Measurements from ENCODE around the gene TBC1D22B.

Gene TBC1D22B

DNA sequence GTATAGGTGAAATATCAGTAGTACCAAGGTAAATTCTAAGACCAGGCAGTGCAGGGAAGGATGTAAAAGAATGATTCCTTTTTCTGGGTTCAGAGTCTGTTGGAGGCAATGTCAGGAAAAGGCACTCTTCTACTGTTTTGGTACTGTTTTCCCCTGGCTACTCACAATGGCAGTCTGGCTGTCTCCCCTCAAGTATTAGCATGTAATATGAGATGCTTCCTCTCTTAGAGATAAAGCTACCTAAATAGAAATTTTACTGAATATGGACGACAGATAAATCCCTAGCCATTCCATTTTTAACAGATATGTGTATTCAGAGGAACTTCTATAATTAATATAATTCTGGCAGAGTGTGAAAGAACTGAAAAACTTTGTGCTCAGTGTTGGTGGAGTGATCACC is 99.7 kb downstream of the TBC1D22B start:
- no peak for DNase-seq (ENCODE audit: low read depth)

DNA sequence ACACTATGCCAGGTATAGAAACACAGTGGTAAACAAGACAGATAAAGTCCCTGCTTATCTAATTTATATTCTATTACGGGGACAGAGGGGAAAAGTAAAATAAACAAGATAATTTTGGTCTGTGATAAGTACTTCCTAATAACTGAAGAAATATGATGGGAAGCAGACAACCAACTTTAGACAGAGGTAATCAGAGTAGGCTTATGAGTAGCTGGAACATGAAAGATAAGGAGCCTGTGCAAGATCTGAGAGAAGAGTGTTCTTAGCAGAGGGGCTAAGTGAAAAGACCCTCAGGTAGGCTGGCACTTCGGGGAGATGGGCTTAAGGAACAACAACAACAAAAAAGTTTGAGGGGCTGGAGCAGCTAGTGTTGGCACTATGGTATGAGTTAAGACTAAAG is 100.3 kb downstream of the TBC1D22B start:
- DNase-seq (ENCODE audit: low read depth), result no peak

DNA sequence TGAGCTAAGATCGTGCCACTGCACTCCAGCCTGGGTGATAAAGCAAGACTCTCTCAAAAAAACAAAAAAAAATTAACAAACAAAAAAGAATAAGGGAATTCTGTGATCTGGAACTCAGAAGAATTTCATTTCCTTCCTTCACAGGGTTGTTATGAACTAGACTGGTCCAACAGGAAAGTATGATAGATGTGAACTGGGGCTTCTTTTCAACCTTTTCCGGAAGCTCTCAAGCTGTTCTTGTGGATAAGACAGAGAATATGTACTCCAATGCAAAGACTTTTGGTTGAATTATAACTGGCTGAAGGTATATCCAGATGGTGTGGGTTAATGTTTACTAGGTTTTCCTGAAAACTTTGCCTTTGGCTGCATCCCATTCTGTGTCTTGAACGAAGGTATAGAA is 101.5 kb downstream of the TBC1D22B start:
- no peak for DNase-seq (ENCODE audit: low read depth)

DNA sequence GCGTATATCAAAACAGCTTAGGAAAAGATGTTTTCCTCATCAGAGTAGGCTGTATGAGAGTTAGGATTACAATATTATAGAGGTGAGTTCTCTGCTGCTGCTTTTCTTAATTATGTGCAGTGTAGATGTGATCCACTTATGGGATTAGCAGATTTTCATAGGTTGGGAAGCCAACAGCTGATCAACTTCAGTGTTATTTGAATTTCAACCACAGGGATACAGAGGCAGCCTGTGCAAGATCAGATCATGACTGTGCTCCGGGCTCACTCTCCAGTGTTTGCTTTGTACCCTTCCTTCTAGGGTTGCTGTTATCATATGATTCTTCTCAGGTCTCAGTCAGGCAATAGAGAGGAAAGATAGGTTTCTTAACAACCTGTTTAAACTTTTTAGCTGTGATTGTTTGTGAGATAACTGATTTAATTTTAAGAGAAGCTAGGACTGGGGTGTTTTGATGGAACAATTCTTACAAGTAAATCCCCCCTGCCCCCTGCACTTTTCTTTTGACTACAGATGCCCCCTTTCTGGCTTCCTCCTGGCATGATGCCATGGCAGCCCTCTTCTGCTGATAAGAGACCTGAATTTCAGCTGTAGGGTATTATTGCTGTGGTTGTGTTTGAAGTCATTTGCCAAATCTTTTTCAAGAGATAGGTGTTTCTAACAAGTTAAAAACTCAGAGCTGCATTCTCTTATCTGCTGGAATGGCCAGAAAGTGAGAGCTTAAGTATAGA is 104.7 kb downstream of the TBC1D22B start:
- DNase-seq (ENCODE audit: low read depth), result no peak

DNA sequence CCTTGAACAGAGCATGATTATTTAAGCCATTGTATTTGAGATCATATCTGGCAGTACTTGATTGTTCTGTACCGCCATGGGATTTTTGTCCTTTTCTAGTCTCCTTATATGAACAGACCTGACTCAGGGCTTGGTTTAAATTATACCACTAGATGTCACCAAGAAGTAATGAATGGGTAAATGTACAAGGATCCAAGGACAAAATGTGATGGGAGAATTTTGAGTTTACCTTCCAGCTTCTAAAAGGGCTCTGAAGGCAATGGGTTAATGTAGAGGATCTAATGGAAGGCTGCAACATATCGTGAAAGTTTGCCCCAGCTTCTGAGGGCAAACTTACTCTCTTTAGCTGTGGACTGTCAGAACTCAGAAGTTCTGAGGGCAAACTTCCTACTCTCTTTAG is 108.2 kb downstream of the TBC1D22B start:
- no peak for DNase-seq (ENCODE audit: low read depth)

DNA sequence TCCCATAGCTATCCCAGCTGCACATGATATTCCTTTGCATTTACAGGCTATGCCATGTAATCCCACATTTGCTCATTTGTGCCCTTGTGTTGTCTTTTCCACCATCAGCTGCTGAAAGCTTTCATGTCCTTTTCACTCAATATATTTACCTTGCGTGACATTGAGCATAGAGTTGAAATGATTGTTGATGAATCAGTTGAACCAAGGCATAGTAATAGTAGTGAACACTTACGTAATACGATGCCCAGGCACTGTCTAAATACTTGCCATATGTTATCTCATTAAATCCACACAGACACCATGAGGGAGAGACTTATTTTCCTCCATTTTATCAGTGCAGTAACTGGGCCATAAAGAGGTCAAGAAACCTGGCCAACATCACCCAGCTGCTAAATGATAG is 109.3 kb downstream of the TBC1D22B start:
- DNase-seq (ENCODE audit: low read depth), result no peak

DNA sequence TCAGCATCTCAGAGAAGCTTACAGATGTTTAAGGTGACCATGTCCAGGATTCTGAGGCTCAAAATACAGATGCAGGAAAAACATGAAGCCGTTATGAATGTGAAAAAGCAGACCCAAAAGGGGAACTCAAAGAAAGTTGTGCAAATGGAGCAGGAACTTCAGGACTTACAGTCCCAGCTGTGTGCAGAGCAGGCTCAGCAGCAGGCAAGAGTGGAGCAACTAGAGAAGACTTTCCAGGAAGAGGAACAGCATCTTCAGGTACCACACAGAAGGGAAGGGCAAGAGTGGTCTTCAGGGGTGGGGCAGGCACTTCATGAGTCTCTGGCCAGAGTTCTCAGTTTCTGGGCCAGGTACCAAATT is 111.4 kb downstream of the TBC1D22B start:
- no peak for DNase-seq (ENCODE audit: low read depth)

DNA sequence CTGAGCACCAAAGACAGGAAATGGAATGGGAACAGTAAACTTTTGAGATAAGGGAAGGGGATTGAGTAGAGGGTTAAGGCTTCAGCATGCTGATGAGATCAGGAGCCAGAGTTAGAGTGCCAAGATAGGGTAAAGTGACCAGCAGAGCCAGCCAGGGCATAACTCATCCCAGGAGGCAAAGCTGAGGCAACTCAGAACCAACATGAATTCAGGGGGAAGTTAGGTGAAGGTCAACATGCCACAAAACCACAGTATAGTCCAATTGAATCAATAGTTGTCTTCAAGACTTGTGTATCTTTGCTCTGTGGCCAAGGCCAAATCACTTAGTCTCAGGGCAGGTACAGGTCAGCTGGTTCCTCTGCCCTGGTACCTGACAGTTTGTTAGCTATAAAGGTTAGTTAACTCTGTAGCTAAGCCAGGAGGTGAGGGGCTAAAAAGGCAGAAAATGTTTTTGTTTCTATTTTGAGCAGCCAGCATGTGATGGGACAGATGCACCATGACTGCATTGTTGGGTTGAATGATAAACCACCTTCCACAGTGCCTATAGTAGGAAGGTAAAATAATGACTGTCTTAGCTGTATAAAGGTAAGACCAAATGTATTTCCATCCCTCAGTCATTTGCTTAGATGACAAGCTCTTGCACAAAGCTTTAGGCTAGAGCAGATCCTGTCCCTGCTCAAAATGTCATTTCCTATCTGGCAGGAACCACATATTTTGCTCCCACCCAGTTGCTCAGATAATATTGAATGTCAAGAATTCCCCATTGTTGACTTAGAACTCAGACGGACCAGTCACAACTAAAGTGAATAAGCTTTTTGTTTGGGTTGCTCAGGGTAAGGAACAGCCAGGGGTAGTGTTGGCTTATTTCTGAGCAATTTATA is 112.0 kb downstream of the TBC1D22B start:
- no peak for DNase-seq (ENCODE audit: low read depth)

DNA sequence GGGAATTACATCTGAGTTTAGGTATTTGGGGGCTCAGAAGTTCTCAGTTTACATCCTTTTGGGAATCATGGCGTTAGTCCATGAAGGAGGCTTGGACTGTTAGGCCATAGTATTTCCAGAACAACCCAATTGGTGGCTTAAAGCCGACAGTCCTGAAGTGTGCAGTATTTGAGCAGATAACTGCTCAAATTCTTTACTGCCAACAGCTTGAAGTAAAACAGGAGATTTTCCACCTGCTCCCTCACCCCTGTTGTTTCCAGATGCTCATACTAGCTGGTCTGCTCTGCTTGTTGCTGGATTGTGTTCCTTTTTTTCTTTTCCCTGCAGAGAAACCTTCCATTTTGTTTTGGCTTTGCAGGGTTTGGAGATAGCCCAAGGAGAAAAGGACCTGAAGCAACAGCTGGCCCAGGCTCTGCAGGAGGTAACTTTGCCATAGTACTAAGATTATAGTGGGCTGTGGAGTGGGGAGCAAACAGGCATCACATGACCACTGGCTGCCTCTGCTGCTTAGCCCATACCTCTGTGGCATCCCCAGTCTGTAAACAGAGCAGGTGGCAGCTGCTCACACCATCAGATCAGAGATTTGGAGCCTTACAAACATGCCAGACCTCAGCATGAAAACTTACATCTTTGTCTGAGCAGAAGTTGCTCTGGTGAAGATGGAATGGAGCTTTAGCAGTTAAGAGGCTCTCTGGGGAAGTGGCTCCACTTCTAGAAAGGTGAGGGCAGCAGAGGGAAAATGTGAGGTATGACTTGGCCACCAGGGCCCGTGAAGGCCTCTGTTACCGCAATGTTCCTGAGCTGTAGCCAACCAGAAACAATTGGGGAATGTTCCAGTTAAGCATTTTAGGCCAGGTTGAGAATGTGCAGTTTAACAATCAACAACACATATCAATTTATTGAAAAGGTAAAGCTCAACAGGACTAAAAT is 113.8 kb downstream of the TBC1D22B start:
- DNase-seq (ENCODE audit: low read depth), result no peak

DNA sequence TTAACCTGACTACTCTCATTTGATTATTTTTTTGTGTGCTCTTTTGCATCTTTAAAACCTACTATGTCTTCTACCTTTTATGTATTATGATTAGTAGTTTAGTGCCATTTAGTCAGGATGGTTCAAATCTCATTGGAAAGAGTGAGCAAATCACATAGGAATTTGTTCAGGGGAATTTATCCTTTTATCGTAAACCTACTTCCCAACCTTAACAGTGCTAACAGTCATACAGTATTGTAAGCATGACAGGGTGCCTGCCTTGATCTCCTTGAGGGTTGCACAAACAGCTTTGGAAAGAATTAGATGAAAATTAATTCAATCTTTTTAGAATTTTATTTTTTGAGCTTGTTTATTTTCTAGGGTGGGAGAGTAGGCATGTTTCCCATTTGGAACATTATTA is 114.5 kb downstream of the TBC1D22B start:
- no peak for DNase-seq (ENCODE audit: low read depth)

DNA sequence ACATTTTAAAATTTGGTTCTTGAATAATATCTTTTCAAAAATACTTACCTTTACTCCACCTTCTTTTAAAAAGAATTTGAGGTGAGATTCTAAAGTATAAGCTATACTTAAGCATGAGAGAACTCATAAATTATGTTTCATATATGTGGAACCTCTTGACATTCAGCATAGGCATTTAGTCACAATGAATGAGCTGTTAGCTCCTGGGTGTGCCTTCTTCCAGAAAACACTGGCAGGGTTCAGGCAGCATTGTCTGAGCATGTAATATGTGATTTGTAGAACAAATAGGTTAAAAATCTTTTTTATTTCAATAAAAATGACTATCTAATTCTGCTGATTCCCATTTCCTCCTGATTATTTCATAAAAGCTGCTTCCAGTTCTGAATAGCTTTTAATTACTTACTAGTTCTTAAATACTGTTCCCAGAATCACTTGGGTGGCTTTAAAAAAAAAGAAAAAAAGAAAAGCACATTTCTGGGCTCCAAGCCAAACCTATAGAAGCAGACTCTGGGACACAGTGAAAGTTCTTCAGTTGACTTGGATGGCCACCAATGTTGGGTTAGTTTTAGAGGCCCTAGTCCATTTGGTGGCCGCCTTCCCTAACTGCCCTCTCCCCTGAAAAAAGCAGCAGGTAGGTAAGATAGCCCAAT is 116.4 kb downstream of the TBC1D22B start:
- DNase-seq (ENCODE audit: low read depth), result no peak

DNA sequence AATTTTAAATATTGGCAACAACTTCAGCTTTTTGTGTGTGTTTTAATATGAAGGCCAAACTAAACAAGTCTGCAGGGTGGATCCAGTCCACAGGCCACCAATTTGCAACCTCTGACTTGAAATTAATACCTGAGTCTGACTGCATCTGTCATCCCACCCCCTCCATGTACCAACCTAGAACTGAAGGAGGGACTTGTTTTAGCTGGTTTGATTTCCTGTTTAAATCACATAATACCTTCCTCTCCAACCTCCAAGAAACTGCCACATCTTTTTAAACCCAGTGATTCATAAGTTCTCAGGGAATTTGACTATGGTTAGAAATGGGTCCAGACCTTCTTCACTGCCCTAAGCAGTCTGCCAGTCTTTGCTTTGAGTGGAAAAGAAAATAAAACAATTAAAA is 117.8 kb downstream of the TBC1D22B start:
- DNase-seq (ENCODE audit: low read depth), result no peak

DNA sequence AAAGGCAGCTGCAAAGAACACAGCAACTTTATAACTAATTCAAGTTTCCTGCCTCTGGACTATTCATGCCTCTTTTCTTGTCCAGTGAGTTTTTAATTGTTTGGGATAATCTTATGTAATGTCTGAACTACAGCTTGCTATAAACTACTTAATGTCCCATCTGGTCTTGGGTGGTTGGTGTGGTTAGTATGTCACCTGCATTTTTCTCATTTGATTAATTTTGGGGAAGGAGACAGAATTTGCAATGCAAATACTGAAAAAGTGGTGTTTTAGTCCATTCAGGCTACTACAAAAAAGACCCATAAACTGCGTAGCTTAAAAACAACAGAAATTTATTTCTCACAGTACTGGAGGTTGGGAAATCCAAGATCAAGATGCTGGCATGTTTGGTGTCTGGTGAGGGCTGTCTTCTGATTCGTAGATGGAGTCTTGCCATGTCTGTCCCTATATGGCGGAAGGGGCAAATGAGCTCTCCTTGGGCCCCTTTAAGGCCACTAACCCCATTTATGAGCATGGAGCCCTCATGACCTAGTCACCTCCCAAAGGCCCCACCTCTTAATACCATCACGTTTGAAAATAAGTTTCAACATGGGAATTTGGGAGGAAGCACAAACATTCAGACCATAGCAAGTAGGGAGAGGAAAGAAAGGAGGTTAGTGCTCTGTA is 118.6 kb downstream of the TBC1D22B start:
- DNase-seq (ENCODE audit: low read depth), result no peak

DNA sequence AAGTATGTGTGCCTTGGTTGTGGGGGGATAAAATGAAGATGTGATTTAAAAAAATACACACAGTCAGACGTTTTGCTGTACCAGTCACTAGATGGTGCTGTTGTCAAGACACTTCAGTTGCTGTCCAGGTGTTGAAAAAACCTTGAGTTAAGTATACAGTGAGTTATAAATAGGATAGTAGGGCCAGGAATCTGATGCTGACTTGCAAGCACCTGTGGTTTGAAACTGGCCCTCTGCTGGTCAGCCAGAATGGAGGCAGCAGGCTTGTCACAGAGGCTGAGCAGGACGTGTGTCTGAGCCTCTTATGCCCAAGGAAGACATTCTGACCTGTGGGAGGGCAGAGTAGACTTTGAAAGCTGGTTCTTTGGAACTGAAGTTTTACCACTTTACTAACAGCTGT is 124.0 kb downstream of the TBC1D22B start:
- no peak for DNase-seq (ENCODE audit: low read depth)
